ENCODE measurements around the gene YPEL3.

The YPEL3 gene

DNA sequence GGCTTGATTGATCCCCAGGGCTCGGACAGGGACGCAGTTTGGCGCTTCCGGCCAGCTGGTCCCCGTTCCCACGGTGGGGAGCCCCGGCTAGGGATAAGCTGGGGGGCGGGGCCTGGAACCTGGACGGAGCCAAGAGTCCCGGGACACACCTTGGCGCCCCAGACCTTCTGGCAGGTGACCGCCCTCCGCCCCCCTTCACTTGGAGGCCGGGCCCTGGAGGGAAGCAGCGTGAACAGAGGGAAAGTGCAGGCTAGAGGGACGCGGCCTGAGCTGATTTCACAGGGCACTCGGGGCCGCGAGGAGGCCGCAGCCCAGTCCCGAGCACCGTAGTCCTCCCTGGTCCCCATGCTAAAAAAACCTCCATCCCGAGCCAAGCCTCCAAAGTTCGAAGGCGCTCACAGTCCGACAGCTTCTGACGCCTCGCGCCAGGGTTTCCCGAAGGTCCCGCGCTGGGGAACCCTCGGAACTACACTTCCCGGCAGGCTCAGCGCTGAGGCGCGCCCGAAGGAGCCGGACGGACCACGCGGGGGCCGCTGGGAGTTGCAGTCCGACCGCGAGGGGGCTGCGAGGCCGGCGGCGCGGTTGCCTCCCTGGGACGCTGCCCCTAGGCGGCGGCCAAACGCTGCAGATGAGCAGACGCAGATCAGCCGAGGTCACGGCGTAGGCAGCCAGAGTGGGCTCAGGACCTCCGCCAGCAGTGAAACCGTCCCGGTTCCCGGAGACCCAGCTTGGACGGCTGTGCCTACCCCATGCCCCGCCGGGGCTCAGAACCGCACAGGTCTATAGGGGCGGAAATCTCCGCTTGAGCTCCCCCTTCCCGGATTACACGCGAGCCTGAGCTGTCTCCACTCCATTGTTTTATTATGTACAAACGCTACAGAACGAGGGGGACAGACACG, 4.3 kb downstream of the YPEL3 start, which contains the start of gene TBX6:
TBX6 (minus strand) TSS at position 451 of the 899 bp plus-strand sequence. CDS start 731 bp downstream, outside the sequence.
- peak; percentile 57 to 97 (median 86) for DNase-seq

DNA sequence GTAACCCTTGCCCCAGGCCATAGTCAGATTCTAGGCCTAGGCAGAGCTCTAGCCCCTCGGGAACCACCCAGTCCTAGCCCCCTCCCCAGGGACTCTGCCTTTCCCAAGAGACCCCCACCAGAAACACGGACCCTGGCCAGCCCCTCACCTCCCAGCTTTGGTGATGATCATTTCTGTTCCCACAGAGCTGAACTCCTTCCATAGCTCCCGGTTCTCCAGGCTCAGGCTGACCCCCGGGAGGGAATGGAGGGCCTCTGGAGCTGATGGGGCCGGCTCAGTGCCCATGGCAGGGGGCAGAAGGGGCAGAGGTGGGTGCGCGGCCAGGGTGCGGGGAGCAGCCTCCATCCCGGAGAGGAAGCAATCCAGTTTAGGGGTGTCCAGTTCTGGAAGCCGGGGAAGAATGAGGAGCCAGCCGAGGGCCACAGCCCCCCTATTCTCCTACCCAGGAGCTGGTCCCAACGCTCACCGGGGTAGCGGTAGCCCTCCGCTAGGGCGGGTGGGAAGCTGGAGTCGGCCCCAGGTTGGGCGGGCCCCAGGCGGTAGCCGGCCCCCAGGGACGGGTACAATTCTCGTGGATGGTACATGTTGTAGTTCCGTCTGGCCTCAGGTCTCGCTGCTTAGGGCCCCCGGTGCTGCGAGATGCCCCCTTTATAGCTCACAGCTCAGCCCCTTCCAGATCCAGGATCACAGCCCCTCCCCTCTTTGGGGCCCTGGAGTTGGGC, 5.2 kb downstream of the YPEL3 start:
- no peak for DNase-seq

DNA sequence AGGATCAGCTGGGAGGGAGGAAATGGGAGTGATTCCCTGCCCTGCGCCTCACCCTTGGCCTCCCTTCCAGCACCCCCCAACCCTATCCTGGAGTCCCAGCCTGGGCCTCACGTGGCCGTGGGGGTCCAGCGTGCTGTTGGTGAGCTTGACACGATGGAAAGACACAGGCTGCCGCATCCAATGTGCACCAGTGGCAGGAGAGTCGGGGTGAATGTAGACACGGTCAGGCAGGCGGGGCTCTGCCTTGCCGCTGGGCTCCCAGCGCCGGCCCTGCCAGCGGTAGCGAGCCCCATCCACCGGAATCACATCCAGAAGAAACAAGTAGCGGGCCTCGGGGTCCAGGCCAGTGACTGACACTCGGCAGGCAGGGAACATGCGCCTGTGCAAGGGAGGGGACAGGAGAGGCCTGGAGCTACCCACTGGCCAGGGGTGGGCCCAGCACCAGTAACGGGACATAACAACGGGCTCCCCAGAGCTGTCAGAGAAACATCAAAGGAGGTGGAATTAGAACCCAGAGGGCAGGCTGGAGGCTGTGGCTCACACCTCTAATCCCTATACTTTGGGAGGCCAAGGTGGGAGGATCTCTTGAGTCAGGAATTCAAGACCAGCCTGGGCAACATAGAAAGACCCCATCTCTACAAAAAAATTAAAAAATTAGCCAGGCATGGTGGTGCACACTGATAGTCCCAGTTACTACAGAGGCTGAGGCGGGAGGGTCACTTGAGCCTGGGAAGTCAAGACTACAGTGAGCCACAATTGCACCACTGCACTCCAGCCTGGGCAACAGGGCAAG, 7.0 kb downstream of the YPEL3 start:
- no peak for DNase-seq

DNA sequence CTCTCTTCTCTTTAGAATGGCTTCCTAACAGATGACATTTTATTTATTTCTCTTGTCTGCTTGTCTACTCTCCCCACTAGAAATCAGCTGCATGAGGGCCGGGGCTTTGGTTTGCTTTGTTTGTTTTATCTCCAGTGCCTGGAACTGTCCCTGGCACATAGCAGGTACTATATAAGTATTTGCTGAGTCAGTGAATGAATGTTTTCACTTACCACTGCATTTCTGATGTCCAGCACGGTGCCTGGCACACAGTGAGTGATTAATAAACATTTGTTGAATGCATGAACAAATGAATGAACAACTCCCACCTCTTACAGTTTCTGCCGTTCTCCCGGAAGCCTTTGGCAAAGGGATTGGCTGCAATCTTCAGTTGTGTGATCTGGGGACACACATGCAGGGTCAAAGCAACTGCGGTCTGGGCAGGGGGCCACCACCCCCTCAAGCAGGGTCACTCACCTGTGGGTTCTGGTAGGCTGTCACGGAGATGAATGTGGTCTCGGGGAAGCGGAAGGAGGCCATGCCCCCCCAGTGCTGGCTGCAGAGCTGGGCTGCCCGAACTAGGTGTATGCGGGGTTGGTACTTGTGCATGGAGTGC, 7.7 kb downstream of the YPEL3 start:
- DNase-seq: no peak

DNA sequence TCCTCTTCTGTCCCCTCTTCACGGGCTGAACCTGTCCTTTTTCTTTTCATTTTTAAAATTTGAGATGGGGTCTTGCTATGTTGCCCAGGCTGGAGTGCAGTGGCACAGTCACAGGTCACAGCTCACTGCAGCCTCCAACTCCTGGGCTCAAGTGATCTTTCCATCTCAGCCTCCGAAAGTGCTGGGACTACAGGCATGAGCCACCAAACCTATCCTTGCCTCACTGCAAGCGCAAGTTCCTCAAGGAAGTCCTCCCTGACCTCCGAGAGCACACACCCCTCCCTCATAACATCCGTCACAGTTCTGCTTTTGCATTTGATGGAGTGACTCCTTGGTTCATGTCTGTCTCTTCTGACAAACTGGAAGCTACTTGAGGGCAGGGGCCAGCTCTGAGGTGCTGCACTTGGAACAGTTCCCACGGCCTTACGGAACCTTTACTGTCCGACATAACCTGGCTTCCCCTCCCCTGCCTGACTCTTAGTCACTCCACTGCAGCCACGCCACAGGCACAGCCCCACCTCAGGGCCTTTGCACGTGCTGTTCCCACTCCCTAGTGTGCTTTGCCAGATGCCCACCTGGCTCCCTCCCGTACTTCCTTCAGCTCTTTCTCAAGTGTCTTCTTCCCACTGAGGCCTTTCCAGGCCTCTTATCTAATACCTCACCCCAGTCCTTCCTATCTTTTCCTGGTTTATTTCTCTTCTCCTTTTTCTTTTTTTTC, 8.7 kb downstream of the YPEL3 start:
- no peak for DNase-seq

DNA sequence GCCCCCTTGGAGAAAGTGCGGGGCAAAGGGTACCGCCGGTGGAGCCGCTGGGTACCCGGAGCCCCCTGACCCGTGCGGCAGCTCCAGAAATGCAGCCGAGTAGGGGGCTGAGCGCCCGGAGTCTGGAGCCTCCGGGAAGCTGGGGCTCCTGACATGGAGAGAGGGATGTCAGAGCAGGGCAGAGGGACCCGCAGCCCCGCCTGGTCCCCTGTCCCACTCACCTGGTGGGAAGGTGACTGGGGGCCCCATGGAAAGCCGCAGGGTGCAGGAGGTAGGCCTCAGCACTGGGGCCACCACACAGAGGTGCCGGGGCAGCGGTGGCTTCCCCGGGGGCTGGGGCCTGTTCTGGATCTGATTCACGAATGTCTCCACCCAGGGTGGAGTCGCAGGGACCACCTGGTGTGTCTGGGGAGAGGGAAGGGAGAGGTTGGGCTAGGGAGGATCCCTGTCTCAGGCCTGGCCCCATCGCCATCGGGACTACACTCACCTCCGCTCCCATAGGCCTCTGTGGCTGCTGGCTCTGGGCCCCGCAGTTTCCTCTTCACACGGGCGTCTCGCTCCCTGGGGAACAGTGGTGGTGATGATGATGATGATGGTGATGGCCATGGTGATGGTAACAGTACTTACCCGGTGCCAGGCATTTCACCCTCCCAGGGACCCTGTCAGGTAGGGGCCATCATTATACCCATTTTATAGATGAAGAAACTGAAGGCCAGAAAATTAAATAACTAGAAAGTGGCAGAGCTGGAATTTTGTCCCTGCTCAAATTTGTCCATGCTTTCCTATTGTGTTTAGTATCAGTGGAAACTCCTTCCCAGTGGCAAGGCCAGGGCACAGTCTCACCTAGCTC, 9.5 kb downstream of the YPEL3 start:
- no peak for DNase-seq

DNA sequence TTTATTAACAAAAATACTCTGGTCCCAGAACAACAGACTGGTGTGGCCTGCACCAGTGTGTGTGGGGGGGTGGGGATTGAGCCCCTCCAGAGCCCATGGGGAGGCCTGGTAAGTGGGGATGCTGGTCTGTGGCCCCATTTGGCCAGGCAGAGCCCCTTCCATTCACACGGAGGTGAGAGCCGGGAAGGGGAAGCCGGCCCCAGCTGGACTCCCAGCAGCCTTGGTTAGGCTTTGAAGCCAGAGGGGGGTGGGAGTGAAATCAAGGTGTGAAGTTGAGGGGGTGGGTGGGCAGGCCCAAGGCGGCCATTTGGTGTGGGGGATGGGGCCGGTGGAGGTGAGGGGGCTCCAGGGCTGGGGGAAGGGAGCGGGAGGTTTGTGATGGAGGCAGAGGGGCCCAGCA, 10.2 kb downstream of the YPEL3 start:
- DNase-seq: no peak

DNA sequence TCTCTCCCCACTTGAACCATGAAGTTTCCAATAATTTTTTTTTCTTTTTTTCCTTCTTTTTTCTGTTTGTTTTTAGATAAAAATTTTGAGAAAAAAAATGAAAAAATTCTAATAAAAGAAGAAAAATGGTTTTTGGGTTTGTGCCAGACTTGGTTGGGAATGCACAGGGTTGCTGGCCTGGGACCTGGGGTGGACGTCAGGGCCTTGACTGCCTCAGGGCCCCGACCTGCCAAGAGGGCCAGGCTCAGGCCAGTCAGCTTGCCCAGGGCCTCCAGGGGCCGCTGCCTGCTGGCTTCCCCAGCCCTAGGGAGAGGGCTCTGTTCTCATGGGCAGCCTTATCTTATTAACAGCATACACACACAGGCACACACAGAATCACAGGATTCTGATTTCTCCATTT, 10.8 kb downstream of the YPEL3 start:
- DNase-seq: no peak

DNA sequence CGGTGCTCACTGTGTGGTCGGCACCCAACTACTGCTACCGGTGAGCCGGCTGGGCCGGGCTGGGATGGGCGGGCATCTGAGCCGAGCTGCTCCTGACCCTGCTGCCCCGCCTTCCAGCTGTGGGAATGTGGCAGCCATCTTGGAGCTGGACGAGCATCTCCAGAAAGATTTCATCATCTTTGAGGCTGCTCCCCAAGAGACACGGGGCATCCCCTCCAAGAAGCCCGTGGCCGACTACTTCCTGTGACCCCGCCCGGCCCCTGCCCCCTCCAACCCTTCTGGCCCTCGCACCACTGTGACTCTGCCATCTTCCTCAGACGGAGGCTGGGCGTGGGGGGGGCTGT, 11.2 kb downstream of the YPEL3 start:
- no peak for DNase-seq

DNA sequence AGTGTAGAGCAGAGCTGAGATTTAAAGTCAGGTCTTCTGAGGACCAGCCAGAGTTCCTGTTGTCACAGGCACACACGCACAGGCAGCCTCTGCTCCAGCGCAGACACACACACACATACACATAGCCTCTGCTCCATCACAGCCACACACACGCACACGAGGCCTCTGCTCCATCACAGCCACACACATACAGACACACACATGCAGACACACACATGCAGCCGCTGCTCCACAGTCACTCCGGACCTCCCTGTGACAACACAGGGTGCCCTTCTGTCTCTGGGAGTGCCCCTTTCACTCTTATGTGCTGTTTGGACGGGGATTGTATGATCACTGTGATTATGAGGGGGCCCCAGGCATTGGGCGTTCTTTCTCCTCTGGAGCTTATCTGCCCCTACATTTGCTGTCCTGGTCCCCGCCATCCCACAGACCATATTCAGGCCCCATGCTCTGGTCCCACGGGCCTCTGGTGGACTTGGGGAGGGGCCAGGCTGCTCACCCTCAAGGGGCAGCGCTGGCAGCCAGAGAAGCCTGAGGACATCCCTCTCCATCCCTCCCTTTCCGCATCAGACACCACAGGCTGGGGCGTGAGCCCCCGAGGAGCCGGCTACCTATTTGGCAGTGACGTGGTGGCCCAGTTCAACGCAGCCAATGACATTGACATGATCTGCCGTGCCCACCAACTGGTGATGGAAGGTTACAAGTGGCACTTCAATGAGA, 11.8 kb downstream of the YPEL3 start:
- no peak for DNase-seq

DNA sequence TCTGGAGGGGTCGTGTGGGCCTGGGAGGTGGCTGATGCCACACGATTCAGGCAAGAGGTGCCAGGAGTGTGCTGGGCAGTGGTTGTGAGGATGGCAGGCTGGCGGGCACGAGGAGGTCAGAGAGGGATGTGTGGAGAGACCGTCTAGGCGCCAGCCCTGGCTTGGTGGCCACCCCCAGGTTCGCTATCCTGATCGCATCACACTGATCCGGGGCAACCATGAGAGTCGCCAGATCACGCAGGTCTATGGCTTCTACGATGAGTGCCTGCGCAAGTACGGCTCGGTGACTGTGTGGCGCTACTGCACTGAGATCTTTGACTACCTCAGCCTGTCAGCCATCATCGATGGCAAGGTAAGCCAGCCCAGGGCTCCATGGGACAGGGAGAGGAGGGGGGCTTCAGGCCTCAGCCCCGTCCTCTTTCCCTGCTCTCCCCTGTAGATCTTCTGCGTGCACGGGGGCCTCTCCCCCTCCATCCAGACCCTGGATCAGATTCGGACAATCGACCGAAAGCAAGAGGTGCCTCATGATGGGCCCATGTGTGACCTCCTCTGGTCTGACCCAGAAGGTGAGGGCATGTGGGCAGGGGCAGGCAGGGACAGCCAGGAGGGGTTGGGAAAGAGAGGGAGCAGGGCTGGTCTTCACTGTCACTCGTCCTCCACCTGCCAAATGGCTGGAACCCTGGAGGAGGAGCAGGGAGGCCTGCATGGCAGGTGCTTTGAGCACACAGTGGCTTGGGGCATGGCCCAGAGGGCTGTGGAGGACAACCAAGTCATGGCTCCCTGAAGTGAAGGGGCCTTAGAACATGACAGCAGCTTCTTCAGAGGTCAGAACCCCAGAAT, 12.6 kb downstream of the YPEL3 start:
- no peak for DNase-seq

DNA sequence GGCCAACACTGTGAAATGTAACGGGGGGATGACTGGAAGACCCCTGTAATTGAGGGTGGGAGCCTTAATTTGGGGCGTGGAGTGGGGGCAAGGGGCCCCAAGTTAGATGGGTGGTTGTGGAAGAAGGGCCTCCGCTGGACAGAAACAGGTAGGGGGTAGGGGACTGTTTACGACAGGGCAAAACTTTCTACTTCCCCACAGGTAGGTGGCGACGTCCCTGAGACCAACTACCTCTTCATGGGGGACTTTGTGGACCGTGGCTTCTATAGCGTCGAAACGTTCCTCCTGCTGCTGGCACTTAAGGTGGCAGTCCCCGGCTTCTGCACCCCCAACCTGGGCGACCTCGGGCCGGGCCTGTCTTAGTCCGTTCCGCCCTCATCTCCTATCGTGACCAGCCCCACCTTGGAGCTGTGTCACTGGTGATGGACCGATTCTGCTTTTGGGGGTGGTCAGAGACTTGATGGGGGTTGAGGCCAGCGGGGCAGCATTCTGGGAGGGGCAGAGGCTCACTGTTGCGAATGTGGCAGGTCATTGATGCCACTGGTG, 13.4 kb downstream of the YPEL3 start:
- no peak for DNase-seq

DNA sequence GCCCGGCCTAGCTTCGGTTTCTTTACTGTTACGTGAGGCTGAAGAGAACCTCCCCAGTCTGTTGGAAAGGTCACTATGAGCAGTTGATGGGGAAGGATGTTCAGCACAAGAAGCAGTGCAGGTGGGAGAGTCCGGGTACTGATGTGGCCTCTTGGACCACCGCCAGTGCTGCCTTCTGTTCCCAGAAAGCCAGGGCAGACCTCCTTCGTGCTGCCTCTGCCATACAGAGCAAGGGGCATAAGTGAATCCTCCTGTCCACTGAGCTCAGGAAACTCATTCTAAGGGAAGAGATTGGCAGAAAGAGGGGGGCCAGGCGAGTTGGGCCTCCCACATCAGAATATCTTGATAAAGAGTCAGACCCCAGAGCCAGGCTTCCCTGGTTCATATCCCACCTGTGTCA, 16.5 kb downstream of the YPEL3 start:
- DNase-seq: no peak

DNA sequence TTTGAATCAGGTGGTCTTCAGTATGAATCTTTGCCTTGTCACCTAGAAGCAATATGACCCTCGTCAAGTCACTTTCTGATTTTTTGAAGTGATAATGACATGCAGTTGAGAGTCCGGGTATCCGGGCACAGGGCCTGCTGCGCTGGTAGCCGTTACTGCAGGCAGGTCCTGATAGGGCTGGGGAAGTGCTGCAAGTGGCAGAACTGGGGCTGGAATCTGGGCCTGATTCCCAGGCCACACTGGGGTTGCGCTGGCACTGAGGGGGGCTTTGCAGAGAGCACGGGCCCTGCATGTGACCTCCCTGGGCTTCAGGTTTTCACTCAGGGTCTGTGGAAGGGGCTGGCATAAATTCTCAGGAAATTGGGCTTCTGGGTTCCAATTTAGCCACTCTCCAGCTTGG, 17.3 kb downstream of the YPEL3 start:
- DNase-seq: no peak

DNA sequence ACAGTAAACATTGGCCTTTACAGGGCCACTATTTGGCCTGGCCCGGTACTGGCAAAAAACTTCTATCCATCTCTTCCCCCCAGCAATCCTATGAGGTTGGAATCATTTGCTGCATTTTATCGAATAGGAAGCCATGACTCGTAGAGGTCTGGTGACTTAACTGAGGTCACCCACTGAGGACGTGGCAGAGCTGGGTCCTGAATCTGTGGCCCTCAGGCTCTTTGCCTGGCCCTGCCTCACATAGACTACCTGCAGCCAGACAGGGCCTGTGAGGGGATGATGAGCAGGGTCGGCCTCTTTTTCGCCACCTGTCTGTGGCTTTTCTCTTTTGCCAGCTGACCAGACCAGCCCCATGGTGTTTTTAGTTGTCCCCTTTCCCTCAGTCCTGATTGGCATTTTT, 18.4 kb downstream of the YPEL3 start:
- DNase-seq: no peak

DNA sequence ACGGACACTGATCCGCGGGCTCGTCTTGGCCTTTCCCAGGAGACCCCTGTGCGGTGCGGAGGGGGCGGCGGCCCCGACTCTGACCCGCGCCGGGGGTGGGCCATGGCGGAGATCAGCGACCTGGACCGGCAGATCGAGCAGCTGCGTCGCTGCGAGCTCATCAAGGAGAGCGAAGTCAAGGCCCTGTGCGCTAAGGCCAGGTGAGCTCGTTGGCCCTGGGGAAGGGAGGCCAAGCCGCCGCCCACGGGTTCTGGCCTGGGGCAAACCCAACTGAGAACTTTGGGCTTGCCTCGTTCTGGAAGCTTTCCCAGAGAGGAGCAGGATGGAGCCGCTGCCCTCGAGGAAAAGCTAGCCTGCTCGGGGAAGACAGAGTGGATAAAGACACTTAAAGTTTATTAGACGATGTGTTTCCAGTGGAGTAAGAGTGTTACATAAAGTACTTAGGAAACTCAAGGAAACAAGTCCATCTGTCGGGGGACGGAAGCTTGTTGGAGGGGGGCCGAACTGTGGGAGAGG, 19.7 kb downstream of the YPEL3 start:
- DNase-seq: no peak

DNA sequence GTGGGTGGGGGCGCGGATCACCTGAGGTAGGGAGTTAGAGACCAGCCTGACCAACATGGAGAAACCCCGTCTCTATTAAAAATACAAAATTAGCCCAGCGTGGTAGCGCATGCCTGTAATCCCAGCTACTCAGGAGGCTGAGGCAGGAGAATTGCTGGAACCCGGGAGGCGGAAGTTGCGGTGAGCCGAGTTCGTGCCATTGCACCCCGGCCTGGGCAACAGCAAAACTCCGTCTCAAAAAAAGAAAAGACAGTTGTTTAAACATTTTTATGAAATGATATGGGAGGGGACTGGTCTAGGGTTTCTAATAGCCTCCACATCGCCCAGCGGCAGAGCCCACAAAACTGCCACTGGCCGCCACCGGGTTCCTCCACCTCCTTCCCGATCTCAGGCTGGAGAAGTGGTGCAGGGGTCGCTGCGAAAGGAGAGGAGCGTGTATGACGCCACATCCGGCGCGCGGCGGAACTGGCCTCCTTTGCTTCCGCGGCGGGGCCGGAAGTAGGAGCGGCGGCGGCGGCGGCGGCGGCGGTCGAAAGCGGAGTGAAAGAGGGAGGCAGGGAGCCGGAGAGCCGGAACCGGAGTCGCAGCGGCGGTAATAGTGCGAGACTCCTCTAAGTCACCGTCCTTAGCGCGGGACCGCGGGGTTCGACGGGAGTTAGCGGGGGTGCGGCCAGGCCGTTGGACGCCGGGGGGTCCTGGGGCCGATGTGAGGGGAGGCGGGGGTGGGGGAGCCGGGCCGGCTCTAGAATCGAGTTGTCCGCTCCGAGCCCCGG, 20.3 kb downstream of the YPEL3 start, which contains the start of gene PPP4C:
PPP4C (plus strand) TSS at position 492 of the 773 bp plus-strand sequence. CDS start 384 bp downstream, outside the sequence.
- peak in 56 of 58 donors; percentile 28 to 93 (median 80) for DNase-seq

All from anterior cingulate cortex (tissue), 58 donors.